Measurements from ENCODE around the gene ARID1B. TPM values are rescaled to one million over a fixed set of nuclear protein-coding genes. Genes with fewer than 3 reads are reported as not detected.
A peak's percentile ranks its signal among the peaks of the same experiment; 100 is the strongest.

ARID1B gene
- total RNA-seq, 2 donors from 2014 or later: 79.3 to 84.6 TPM

- intact Hi-C loops (cut with DNase I): no loop called here
- no peak for DNase-seq (ENCODE audit: low spot score)
These were observed 445.2 kb downstream of the ARID1B start for GRCh38 chr6:157222201-157222981.

GRCh38 chr6:157223021-157223430, 445.8 kb downstream of the ARID1B start:
- DNase-seq (ENCODE audit: low spot score): no peak
- intact Hi-C loops (cut with DNase I): no loop called here

GRCh38 chr6:157223511-157223910, 446.3 kb downstream of the ARID1B start:
- no peak for DNase-seq (ENCODE audit: low spot score)
- intact Hi-C loops (cut with DNase I): no loop called here

GRCh38 chr6:157224178-157224950, 447.2 kb downstream of the ARID1B start:
- DNase-seq (ENCODE audit: low spot score): no peak
- intact Hi-C loops (cut with DNase I): no loop called here

- no peak for DNase-seq (ENCODE audit: low spot score)
- intact Hi-C loops (cut with DNase I): no loop called here
These were observed 447.9 kb downstream of the ARID1B start for GRCh38 chr6:157224951-157225574.

- intact Hi-C loops (cut with DNase I): no loop called here
- peak; percentile 86 for DNase-seq (ENCODE audit: low spot score)
These were observed 448.4 kb downstream of the ARID1B start for GRCh38 chr6:157225575-157225995.

GRCh38 chr6:157226026-157226625, 448.9 kb downstream of the ARID1B start:
- no peak for DNase-seq (ENCODE audit: low spot score)
- intact Hi-C loops (cut with DNase I): no loop called here

GRCh38 chr6:157226761-157227160, 449.6 kb downstream of the ARID1B start:
- DNase-seq (ENCODE audit: low spot score): no peak
- intact Hi-C loops (cut with DNase I): loop anchor here in 1 of 2 donors (1.0 kb wide), 1 partner anchor 34 kb away; no protein-coding TSS in a partner anchor

- no peak for DNase-seq (ENCODE audit: low spot score)
- intact Hi-C loops (cut with DNase I): loop anchor here in 1 of 2 donors (1.0 kb wide), 1 partner anchor 33 kb away; no protein-coding TSS in a partner anchor
These were observed 450.3 kb downstream of the ARID1B start for GRCh38 chr6:157227202-157228166.

- intact Hi-C loops (cut with DNase I): no loop called here
- peak; percentile 66 for DNase-seq (ENCODE audit: low spot score)
These were observed 451.4 kb downstream of the ARID1B start for GRCh38 chr6:157228426-157229131.

GRCh38 chr6:157229132-157229618, 452.0 kb downstream of the ARID1B start:
- DNase-seq (ENCODE audit: low spot score): no peak
- intact Hi-C loops (cut with DNase I): no loop called here

- intact Hi-C loops (cut with DNase I): loop anchor here in 1 of 2 donors (5.0 kb wide), 1 partner anchor 43 kb away; no protein-coding TSS in a partner anchor
- peak; percentile 64 for DNase-seq (ENCODE audit: low spot score)
These were observed 452.5 kb downstream of the ARID1B start for GRCh38 chr6:157229713-157230112.

- intact Hi-C loops (cut with DNase I): loop anchor here in 1 of 2 donors (5.0 kb wide), 1 partner anchor 41 kb away; no protein-coding TSS in a partner anchor
- DNase-seq (ENCODE audit: low spot score): peak; percentile 42
These were observed 453.7 kb downstream of the ARID1B start for GRCh38 chr6:157230910-157231309.

- intact Hi-C loops (cut with DNase I): loop anchor here in 1 of 2 donors (5.0 kb wide), 1 partner anchor 40 kb away; no protein-coding TSS in a partner anchor
- peak; percentile 71 for DNase-seq (ENCODE audit: low spot score)
These were observed 455.1 kb downstream of the ARID1B start for GRCh38 chr6:157232161-157232895.

GRCh38 chr6:157233156-157233555, 456.0 kb downstream of the ARID1B start:
- intact Hi-C loops (cut with DNase I): loop anchor here in 1 of 2 donors (5.0 kb wide), 1 partner anchor 39 kb away; no protein-coding TSS in a partner anchor
- DNase-seq (ENCODE audit: low spot score): peak; percentile 14

GRCh38 chr6:157233686-157234085, 456.5 kb downstream of the ARID1B start:
- intact Hi-C loops (cut with DNase I): loop anchor here in 1 of 2 donors (5.0 kb wide), 1 partner anchor 39 kb away; no protein-coding TSS in a partner anchor
- peak; percentile 44 for DNase-seq (ENCODE audit: low spot score)

Measured in posterior vena cava (tissue), 2 donors.